HL-60 (cell line): ENCODE measurements around the gene KSR1.
"Not testable (repeated sequence)": the region's sequence is repeated elsewhere in the genome, so short reads cannot be mapped to it uniquely, and the experiment has no call there.

Source experiments
- DNase-seq, 2 experiments: peaks; one replicate each; pipeline ENCODE4 v3.0.0-alpha.2; 2010 to 2020; ENCODE audit warnings: low read depth in 1 of 2, low spot score in 1 of 2
- H3K27ac ChIP-seq: fragments of 250-450 bp; sonication (Bioruptor Pico); replicated peaks from 2 replicates; pipeline ENCODE4 v1.5.1; 2020; ENCODE audit warnings: mild to moderate bottlenecking, moderate library complexity
- H3K27me3 ChIP-seq: fragments of 250-450 bp; sonication (Bioruptor Pico); 2 replicates; pipeline ENCODE4 v1.5.1; 2021; ENCODE audit warnings: mild to moderate bottlenecking, moderate library complexity; ENCODE audit not compliant: insufficient read depth, poor library complexity, severe bottlenecking
- H3K4me3 ChIP-seq: replicated peaks from 2 replicates; pipeline ENCODE4 v1.5.1; 2011; ENCODE audit warnings: mild to moderate bottlenecking, control low read depth, low read length; ENCODE audit not compliant: insufficient read depth
- GABPA ChIP-seq: IDR thresholded peaks from 2 replicates; pipeline ENCODE4 v1.6.1; 2012; ENCODE audit warnings: low read depth
- POLR2AphosphoS5 ChIP-seq: IDR thresholded peaks from 2 replicates; pipeline ENCODE4 v1.6.1; 2012; ENCODE audit warnings: low read depth
- SPI1 ChIP-seq: IDR thresholded peaks from 2 replicates; pipeline ENCODE4 v1.6.1; 2012; ENCODE audit warnings: low read depth, mild to moderate bottlenecking, borderline replicate concordance
- long read RNA-seq: library from polyadenylated mRNA; unstranded; transcript quantifications from one replicate; pipeline ENCODE4 v2.0.0, GENCODE V29; 2020
- TF ChIP-seq, protein P1 (sequence below): IDR thresholded peaks from one replicate; pipeline ENCODE4 v1.5.1; 2011; ENCODE audit warnings: low read length, control low read depth, inconsistent platforms; ENCODE audit not compliant: insufficient read depth
- TF ChIP-seq, protein P2 (sequence below): IDR thresholded peaks from 2 replicates; pipeline ENCODE4 v1.6.1; 2012; ENCODE audit warnings: low read depth; ENCODE audit not compliant: insufficient replicate concordance

The KSR1 gene
- long read RNA-seq, partial matches to known transcripts, result 2 of 6 reads
- long read RNA-seq, other reads (novel, unspliced or antisense), result 4 of 6 reads

DNA sequence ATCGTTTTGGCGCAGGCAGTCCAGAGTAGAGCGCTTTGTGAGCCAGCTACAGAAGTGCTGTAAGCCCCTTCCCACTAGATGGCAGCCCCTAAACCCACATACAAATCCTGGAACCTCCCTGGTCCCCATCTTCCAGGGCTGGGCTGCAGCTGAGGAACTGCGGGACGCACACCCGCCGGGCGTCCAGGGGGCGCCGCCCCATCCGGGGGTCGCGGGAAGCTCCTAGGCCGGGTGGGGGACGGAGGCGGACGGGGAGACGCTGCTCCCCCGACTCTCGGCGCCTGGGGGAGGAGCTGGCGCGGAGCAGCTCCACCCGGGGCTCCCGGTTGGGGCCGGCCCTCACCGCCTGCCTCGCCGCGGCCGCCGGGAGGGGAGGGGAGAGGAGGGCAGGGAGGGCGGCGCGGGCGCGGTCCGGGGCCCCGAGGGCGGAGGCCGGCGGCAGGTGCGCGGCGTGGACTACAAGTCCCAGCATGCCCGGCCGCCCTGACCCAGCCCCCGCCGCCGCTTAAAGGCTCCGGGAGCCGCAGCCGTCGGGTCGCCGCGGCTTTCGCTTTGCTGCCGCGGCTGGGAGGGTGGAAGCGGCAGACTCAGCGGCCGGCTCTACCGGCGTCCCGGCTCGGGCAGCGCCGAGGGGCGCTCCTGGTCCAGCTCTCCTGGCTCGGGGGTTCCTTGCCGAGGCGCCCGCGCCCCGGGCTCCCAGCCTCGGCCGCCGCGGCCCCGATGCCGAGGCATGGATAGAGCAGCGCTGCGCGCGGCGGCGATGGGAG lies at the start of gene KSR1:
KSR1 (plus strand) TSS at position 535 of the 767 bp plus-strand sequence; CDS start at position 731, 196 bp downstream.
- Histone ChIP-seq H3K4me3 (peak within 1 kb of the TSS; percentile 77), H3K27ac (peak within 1 kb of the TSS; percentile 24), H3K27me3 (no peaks in the 10 kb centered on the region)
- TF ChIP-seq, protein P1, sequence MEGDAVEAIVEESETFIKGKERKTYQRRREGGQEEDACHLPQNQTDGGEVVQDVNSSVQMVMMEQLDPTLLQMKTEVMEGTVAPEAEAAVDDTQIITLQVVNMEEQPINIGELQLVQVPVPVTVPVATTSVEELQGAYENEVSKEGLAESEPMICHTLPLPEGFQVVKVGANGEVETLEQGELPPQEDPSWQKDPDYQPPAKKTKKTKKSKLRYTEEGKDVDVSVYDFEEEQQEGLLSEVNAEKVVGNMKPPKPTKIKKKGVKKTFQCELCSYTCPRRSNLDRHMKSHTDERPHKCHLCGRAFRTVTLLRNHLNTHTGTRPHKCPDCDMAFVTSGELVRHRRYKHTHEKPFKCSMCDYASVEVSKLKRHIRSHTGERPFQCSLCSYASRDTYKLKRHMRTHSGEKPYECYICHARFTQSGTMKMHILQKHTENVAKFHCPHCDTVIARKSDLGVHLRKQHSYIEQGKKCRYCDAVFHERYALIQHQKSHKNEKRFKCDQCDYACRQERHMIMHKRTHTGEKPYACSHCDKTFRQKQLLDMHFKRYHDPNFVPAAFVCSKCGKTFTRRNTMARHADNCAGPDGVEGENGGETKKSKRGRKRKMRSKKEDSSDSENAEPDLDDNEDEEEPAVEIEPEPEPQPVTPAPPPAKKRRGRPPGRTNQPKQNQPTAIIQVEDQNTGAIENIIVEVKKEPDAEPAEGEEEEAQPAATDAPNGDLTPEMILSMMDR, result peak; percentile 13
- TF ChIP-seq, protein P2, sequence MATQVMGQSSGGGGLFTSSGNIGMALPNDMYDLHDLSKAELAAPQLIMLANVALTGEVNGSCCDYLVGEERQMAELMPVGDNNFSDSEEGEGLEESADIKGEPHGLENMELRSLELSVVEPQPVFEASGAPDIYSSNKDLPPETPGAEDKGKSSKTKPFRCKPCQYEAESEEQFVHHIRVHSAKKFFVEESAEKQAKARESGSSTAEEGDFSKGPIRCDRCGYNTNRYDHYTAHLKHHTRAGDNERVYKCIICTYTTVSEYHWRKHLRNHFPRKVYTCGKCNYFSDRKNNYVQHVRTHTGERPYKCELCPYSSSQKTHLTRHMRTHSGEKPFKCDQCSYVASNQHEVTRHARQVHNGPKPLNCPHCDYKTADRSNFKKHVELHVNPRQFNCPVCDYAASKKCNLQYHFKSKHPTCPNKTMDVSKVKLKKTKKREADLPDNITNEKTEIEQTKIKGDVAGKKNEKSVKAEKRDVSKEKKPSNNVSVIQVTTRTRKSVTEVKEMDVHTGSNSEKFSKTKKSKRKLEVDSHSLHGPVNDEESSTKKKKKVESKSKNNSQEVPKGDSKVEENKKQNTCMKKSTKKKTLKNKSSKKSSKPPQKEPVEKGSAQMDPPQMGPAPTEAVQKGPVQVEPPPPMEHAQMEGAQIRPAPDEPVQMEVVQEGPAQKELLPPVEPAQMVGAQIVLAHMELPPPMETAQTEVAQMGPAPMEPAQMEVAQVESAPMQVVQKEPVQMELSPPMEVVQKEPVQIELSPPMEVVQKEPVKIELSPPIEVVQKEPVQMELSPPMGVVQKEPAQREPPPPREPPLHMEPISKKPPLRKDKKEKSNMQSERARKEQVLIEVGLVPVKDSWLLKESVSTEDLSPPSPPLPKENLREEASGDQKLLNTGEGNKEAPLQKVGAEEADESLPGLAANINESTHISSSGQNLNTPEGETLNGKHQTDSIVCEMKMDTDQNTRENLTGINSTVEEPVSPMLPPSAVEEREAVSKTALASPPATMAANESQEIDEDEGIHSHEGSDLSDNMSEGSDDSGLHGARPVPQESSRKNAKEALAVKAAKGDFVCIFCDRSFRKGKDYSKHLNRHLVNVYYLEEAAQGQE, result no peak
- DNase-seq, result peak; percentile 56 to 74

DNA sequence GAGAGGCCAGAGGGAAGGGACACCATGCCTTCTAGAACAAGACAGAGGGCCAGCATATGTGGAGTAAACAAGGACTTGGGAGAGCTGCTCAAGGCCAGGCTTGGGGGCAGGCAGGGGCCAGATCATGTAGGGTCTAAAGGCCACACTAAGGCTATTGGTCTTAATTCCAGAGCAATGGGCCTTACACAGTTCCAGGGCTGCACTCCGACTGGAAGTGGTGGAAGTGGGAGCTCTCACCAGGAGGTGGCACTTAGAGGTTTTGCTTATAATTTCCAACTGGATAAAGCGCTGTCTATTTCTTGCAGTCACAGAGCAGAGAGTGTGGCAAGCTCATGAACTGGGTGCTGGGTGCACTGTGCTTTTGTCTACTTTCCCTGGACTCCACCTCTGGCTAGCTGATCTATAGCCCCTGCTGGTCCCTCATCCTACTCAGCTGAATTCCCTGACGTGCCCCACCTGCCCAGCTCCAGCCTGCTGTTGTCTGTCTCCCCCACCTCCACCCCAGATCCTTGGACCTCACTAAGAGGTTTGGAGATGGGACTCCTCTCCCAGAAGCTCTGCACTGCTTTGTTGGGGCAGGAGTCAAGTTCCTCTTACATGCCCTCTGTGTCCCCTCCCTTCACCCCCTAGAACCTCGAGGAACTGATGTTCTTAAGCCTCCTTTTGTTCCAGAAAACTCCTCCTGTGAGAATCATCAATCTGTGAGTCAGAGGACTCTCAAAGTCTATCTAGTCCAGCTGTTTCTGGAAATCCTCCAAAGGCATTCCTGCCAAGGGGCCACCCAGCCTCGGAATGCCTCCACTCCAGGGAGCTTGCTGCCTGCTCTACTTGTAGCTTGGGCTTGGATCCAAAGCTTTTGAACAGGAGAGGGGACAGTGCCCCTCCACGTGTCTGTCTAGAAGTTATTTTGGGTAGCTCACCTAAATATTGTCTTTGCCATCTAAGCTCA lies 48.1 kb upstream of the KSR1 start:
- TF ChIP-seq SPI1, result no peak
- no peak for TF ChIP-seq GABPA
- TF ChIP-seq, protein P1, result no peak
- TF ChIP-seq, protein P2, result no peak
- TF ChIP-seq POLR2AphosphoS5, result no peak
- no peak for DNase-seq
- no peak overlapping the region for H3K4me3 ChIP-seq
- no peak overlapping the region for H3K27ac ChIP-seq
- no peaks in the 10 kb centered on the region for H3K27me3 ChIP-seq

DNA sequence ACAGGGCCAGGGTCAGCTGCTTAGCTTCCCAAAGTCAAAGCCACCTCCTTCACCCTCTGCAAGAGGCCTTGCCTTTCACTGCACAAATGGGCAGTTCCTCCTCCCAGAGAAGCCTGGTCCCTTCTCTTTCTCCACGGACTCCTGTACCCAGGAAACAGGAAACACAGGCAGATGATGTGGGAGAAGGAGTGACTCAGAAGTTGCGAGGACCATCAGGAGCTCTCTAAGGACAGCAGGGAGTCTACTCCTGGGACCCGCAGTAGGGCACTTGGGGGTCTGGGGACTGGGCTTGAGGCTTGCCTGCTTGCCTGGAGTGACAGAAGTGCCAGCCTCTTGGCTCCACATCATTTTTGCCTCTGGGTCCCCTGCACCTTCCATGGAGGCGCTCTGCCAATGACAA lies 47.4 kb upstream of the KSR1 start:
- Histone ChIP-seq H3K27ac (no peak overlapping the region), H3K4me3 (no peak overlapping the region), H3K27me3 (no peaks in the 10 kb centered on the region)
- TF ChIP-seq GABPA (no peak), SPI1 (no peak), POLR2AphosphoS5 (no peak)
- TF ChIP-seq, protein P1, result no peak
- TF ChIP-seq, protein P2, result no peak
- no peak for DNase-seq

DNA sequence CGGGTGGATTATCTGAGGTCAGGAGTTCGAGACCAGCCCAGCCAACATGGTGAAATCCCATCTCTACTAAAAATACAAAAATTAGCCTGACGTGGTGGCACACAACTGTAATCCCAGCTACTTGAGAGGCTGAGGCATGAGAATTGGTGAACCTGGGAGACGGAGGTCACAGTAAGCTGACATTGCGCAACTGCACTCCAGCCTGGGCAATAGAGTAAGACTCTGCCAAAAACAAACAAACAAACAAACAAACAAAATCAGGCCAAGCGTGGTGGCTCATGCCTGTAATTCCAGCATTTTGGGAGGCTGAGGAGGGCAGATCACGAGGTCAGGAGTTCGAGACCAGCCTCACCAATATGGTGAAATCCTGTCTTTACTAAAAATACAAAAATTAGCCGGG lies 44.1 kb upstream of the KSR1 start:
- DNase-seq, H3K27ac ChIP-seq: not testable (repeated sequence)

More for the DNA sequence above, 44.1 kb upstream of the KSR1 start:
- H3K27me3 ChIP-seq, H3K4me3 ChIP-seq: not testable (repeated sequence)
